ENCODE measurements around the gene PAEP. TPM values are rescaled to one million over a fixed set of nuclear protein-coding genes. Genes with fewer than 3 reads are reported as not detected.

The PAEP gene
- total RNA-seq, 1 experiment from 2014 or later = not detected

DNA sequence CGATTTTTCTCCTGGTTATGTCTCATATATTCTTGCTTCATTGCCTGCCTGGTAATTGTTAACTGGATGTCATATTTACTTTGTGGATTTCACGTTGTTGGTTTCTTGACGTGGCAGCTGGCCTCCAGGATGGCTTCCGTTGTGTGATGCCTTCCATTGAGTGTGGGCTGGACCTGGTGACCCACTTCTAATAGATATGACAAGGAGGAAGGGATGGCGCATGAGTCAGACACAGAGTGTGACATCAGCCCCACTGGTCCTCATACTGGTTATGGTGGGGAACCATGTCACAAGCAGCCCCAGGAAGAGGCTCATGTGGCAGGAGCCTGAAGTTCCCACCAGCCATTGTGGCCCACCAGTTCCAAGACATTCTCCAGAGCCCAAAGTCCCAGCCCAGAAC, 6.4 kb upstream of the PAEP start:
- BruUV-seq (replicated peaks) = no TSS peak
- no peaks in the 10 kb centered on the region for H3K9me3 ChIP-seq (ENCODE audit: control insufficient read depth, insufficient read depth, low read depth, low read length)
- CTCF ChIA-PET = no interaction called here
- no peak for TF ChIP-seq TCF7L2 (IDR thresholded peaks at IDR 0.05; ENCODE audit: low read depth, low read length)
- no peak for TF ChIP-seq POLR2AphosphoS5 (IDR thresholded peaks at IDR 0.05; ENCODE audit: low read depth, low read length)
- no peaks in the 10 kb centered on the region for H3K27me3 ChIP-seq (ENCODE audit: control insufficient read depth, insufficient read depth, low read length)
- in situ Hi-C loops (cut with HindIII; ENCODE audit: low pct_unique_long_range_greater_than_20kb, low sequenced_read_pairs) (no loop called here), intact Hi-C loops (cut with micrococcal nuclease; ENCODE audit: unreplicated experiment) (no loop called here)
- H3K4me1 ChIP-seq (ENCODE audit: control insufficient read depth, insufficient read depth, low read length) = no peaks in the 10 kb centered on the region
- POLR2A ChIA-PET = no interaction called here
- H3K36me3 ChIP-seq (ENCODE audit: control insufficient read depth, insufficient read depth, low read length) = no peaks in the 10 kb centered on the region
- DNase-seq (ENCODE audit: low read depth, low spot score) = peak; percentile 2
- H3K27ac ChIP-seq (ENCODE audit: low read length) = no peak overlapping the region
- no peak overlapping the region for H3K4me3 ChIP-seq (ENCODE audit: low read depth in 2 of 2, low read length in 2 of 2)
- ATAC-seq = no peak

DNA sequence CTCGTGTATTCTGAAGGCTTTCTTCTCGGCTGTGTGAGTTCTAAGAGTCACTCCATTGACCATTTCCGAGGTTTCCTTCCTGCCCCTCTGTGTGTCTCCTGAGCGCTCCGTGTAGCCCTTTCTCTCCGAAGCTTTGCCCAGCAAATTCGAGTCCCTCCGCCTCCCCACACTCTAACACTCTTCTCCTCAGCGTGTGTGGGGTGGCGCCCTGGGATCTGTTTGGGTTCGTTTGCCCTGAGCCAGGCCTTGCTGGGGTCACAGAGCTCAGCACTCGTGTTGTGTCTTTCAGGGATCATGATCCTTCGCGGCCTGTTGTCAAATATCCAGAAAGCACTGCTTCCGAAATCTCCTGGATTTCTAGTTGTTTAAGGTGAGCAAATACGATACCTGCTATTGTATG, 5.6 kb upstream of the PAEP start:
- ATAC-seq (no peak), DNase-seq (ENCODE audit: low read depth, low spot score) (no peak)
- no peaks in the 10 kb centered on the region for H3K27me3 ChIP-seq (ENCODE audit: control insufficient read depth, insufficient read depth, low read length)
- CTCF ChIA-PET = no interaction called here
- no peaks in the 10 kb centered on the region for H3K36me3 ChIP-seq (ENCODE audit: control insufficient read depth, insufficient read depth, low read length)
- no peak overlapping the region for H3K27ac ChIP-seq (ENCODE audit: low read length)
- no peaks in the 10 kb centered on the region for H3K4me1 ChIP-seq (ENCODE audit: control insufficient read depth, insufficient read depth, low read length)
- intact Hi-C loops (cut with micrococcal nuclease; ENCODE audit: unreplicated experiment) (no loop called here), in situ Hi-C loops (cut with HindIII; ENCODE audit: low pct_unique_long_range_greater_than_20kb, low sequenced_read_pairs) (no loop called here)
- TF ChIP-seq, protein P1, sequence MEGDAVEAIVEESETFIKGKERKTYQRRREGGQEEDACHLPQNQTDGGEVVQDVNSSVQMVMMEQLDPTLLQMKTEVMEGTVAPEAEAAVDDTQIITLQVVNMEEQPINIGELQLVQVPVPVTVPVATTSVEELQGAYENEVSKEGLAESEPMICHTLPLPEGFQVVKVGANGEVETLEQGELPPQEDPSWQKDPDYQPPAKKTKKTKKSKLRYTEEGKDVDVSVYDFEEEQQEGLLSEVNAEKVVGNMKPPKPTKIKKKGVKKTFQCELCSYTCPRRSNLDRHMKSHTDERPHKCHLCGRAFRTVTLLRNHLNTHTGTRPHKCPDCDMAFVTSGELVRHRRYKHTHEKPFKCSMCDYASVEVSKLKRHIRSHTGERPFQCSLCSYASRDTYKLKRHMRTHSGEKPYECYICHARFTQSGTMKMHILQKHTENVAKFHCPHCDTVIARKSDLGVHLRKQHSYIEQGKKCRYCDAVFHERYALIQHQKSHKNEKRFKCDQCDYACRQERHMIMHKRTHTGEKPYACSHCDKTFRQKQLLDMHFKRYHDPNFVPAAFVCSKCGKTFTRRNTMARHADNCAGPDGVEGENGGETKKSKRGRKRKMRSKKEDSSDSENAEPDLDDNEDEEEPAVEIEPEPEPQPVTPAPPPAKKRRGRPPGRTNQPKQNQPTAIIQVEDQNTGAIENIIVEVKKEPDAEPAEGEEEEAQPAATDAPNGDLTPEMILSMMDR (IDR thresholded peaks at IDR 0.05) = no peak
- no peak for TF ChIP-seq POLR2AphosphoS5 (IDR thresholded peaks at IDR 0.05; ENCODE audit: low read depth, low read length)
- TF ChIP-seq, protein P2, sequence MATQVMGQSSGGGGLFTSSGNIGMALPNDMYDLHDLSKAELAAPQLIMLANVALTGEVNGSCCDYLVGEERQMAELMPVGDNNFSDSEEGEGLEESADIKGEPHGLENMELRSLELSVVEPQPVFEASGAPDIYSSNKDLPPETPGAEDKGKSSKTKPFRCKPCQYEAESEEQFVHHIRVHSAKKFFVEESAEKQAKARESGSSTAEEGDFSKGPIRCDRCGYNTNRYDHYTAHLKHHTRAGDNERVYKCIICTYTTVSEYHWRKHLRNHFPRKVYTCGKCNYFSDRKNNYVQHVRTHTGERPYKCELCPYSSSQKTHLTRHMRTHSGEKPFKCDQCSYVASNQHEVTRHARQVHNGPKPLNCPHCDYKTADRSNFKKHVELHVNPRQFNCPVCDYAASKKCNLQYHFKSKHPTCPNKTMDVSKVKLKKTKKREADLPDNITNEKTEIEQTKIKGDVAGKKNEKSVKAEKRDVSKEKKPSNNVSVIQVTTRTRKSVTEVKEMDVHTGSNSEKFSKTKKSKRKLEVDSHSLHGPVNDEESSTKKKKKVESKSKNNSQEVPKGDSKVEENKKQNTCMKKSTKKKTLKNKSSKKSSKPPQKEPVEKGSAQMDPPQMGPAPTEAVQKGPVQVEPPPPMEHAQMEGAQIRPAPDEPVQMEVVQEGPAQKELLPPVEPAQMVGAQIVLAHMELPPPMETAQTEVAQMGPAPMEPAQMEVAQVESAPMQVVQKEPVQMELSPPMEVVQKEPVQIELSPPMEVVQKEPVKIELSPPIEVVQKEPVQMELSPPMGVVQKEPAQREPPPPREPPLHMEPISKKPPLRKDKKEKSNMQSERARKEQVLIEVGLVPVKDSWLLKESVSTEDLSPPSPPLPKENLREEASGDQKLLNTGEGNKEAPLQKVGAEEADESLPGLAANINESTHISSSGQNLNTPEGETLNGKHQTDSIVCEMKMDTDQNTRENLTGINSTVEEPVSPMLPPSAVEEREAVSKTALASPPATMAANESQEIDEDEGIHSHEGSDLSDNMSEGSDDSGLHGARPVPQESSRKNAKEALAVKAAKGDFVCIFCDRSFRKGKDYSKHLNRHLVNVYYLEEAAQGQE (IDR thresholded peaks at IDR 0.05; ENCODE audit: insufficient read depth in 1 of 2, low read depth in 2 of 2, low read length in 1 of 2) = no peak
- no peak for TF ChIP-seq TCF7L2 (IDR thresholded peaks at IDR 0.05; ENCODE audit: low read depth, low read length)
- no peak for TF ChIP-seq SIN3A (IDR thresholded peaks at IDR 0.05; ENCODE audit: borderline replicate concordance, insufficient read depth, low read depth, low read length)
- no peaks in the 10 kb centered on the region for H3K9me3 ChIP-seq (ENCODE audit: control insufficient read depth, insufficient read depth, low read depth, low read length)
- BruUV-seq (replicated peaks) = no TSS peak
- H3K4me3 ChIP-seq (ENCODE audit: low read depth in 2 of 2, low read length in 2 of 2) = no peak overlapping the region
- POLR2A ChIA-PET = no interaction called here

DNA sequence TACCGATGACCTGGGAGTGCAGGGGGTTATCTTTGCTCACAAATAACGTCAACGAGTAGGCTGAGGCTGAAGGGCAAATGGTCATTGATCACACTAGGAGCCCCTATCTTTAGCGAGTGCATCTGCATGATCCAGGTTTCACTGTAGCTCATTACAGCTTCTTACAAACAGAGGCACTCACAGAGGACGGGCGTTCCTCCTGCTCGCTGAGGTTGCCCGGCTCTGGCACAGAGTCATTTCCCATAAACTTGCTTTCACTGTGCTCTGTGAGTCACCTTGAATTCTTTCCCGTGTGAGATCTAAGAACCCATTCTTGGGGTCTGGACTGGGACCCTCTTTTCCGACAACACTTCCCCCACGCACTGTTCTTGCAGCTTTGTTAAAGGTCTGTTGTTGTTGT, 1.9 kb upstream of the PAEP start:
- BruUV-seq (replicated peaks) = no TSS peak
- no peaks in the 10 kb centered on the region for H3K36me3 ChIP-seq (ENCODE audit: control insufficient read depth, insufficient read depth, low read length)
- intact Hi-C loops (cut with micrococcal nuclease; ENCODE audit: unreplicated experiment) = no loop called here
- ATAC-seq (no peak), DNase-seq (ENCODE audit: low read depth, low spot score) (no peak)
- no peaks in the 10 kb centered on the region for H3K9me3 ChIP-seq (ENCODE audit: control insufficient read depth, insufficient read depth, low read depth, low read length)
- H3K27me3 ChIP-seq (ENCODE audit: control insufficient read depth, insufficient read depth, low read length) = no peaks in the 10 kb centered on the region
- no peak overlapping the region for H3K4me3 ChIP-seq (ENCODE audit: low read depth in 2 of 2, low read length in 2 of 2)
- H3K4me1 ChIP-seq (ENCODE audit: control insufficient read depth, insufficient read depth, low read length) = no peaks in the 10 kb centered on the region
- ChIA-PET POLR2A (interaction anchor here (0.6 kb wide), 1 partner anchor 44 kb away, joined by 4 read pairs; no protein-coding TSS in a partner anchor), CTCF (no interaction called here)
- H3K27ac ChIP-seq (ENCODE audit: low read length) = no peak overlapping the region
- in situ Hi-C loops (cut with HindIII; ENCODE audit: low pct_unique_long_range_greater_than_20kb, low sequenced_read_pairs) = no loop called here
- TF ChIP-seq, protein P2 (IDR thresholded peaks at IDR 0.05; ENCODE audit: insufficient read depth in 1 of 2, low read depth in 2 of 2, low read length in 1 of 2) = no peak
- TF ChIP-seq SIN3A (IDR thresholded peaks at IDR 0.05; ENCODE audit: borderline replicate concordance, insufficient read depth, low read depth, low read length) (no peak), POLR2AphosphoS5 (IDR thresholded peaks at IDR 0.05; ENCODE audit: low read depth, low read length) (no peak), TCF7L2 (IDR thresholded peaks at IDR 0.05; ENCODE audit: low read depth, low read length) (no peak)
- TF ChIP-seq, protein P1 (IDR thresholded peaks at IDR 0.05) = no peak

All from Panc1 (cell line).